ENCODE data around the gene LMBR1L. TPM values are rescaled to one million over a fixed set of nuclear protein-coding genes. Genes with fewer than 3 reads are reported as not detected.

The LMBR1L gene
- total RNA-seq, 2 experiments from 2014 or later = 43.5 to 50.9 TPM

DNA sequence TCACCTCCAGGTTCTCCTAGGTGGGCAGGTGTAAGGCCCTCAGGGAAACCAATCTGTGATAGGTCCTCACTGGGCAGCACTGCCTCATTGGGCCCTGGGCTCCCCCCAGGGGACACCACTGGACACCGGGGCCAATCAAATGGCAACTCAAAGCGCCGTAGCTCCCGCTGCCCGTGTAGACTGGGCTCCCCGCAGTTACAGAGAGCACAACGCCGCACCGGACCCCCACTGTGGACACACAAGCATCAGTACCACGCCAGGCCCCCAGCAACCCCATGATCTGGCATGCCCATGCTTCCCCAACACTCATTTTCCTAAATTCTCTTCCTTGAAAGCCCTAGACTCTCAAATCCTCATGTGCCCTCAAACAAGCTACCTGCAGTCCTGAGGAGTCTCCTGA, 56.1 kb downstream of the LMBR1L start:
- intact Hi-C loops (cut with micrococcal nuclease) = no loop called here
- no peak overlapping the region for H3K4me3 Mint-ChIP-seq
- TF ChIP-seq CTCF (IDR thresholded peaks at IDR 0.05) = no peak
- no peaks in the 10 kb centered on the region for H3K27me3 Mint-ChIP-seq
- H3K9me3 Mint-ChIP-seq = no peaks in the 10 kb centered on the region
- ChIA-PET CTCF (interaction anchor here (0.8 to 6.5 kb wide), 4 partner anchors 9 to 130 kb away, joined by 3 to 53 read pairs (median 10); no protein-coding TSS in a partner anchor), POLR2A (interaction anchor here (0.9 to 4.5 kb wide), 4 partner anchors 18 to 76 kb away, joined by 3 to 31 read pairs (median 6); partner anchors contain the start of gene TUBA1B)
- H3K36me3 Mint-ChIP-seq (ENCODE audit: low read depth) = peaks cover 60% of the 10 kb centered on the region
- DNase-seq (no peak), ATAC-seq (no peak)
- peaks cover 41% of the 10 kb centered on the region for H3K4me1 Mint-ChIP-seq (ENCODE audit: low read depth)
- H3K27ac Mint-ChIP-seq = peak overlapping the region; percentile 2

- Mint-ChIP-seq H3K4me1 (ENCODE audit: low read depth) (peaks cover 41% of the 10 kb centered on the region), H3K36me3 (ENCODE audit: low read depth) (peaks cover 57% of the 10 kb centered on the region), H3K9me3 (no peaks in the 10 kb centered on the region), H3K27ac (no peak overlapping the region), H3K4me3 (no peak overlapping the region), H3K27me3 (no peaks in the 10 kb centered on the region)
- DNase-seq = no peak
- TF ChIP-seq CTCF (IDR thresholded peaks at IDR 0.05) = no peak
- ATAC-seq = no peak
- ChIA-PET POLR2A (interaction anchor here (1.2 to 1.4 kb wide), 2 partner anchors 17 to 76 kb away, joined by 4 to 5 read pairs; no protein-coding TSS in a partner anchor), CTCF (interaction anchor here (6.5 kb wide), 1 partner anchor 9 kb away, joined by 53 read pairs; no protein-coding TSS in a partner anchor)
- intact Hi-C loops (cut with micrococcal nuclease) = no loop called here
These were observed 56.6 kb downstream of the LMBR1L start for GRCh38 chr12:49054096-49054495.

- no peak overlapping the region for H3K27ac Mint-ChIP-seq
- no peaks in the 10 kb centered on the region for H3K27me3 Mint-ChIP-seq
- intact Hi-C loops (cut with micrococcal nuclease) = no loop called here
- H3K4me1 Mint-ChIP-seq (ENCODE audit: low read depth) = peaks cover 33% of the 10 kb centered on the region
- DNase-seq (no peak), ATAC-seq (no peak)
- ChIA-PET POLR2A (interaction anchor here (1.2 kb wide), 1 partner anchor 15 kb away, joined by 4 read pairs; no protein-coding TSS in a partner anchor), CTCF (interaction anchor here (0.6 kb wide), 1 partner anchor 306 kb away, joined by 3 read pairs; no protein-coding TSS in a partner anchor)
- no peak overlapping the region for H3K4me3 Mint-ChIP-seq
- H3K36me3 Mint-ChIP-seq (ENCODE audit: low read depth) = peaks cover 67% of the 10 kb centered on the region
- TF ChIP-seq CTCF (IDR thresholded peaks at IDR 0.05) = peak; percentile 15
- no peaks in the 10 kb centered on the region for H3K9me3 Mint-ChIP-seq
These were observed 58.0 kb downstream of the LMBR1L start for GRCh38 chr12:49052451-49053208.

DNA sequence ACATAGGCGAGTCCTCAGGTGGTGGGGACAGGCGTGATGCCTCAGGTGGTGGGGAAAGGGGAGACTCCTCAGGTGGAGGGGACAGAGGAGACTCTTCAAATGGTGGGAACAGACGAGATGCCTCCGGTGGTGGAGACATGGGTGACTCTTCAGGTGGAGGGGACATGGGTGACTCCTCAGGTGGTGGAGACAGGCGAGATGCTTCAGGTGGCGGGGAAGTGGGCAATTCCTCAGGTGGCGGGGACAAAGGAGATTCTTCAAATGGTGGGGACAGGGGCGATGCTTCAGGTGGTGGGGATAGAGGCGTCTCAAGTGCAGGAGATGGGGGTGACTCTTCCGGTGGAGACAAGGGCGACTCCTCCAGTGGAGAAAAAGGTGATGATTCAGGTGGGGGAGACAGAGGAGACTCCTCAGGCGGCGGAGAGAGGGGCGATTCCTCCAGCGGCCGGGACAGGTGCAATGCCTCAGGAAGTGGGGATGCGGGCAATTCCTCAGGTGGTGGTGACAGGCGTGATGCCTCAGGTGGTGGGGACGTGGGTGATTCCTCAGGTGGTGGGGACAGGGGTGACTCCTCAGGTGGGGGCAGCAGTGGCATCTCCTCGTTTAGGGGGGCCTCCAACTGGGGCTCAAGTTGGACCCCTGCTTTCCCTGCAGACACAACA, 58.7 kb downstream of the LMBR1L start:
- intact Hi-C loops (cut with micrococcal nuclease) = no loop called here
- ATAC-seq = no peak

More for the DNA sequence above, 58.7 kb downstream of the LMBR1L start:
- no peak for DNase-seq
- peaks cover 26% of the 10 kb centered on the region for H3K4me1 Mint-ChIP-seq (ENCODE audit: low read depth)
- no peaks in the 10 kb centered on the region for H3K9me3 Mint-ChIP-seq
- H3K27me3 Mint-ChIP-seq = no peaks in the 10 kb centered on the region
- TF ChIP-seq CTCF (IDR thresholded peaks at IDR 0.05) = no peak
- H3K27ac Mint-ChIP-seq = no peak overlapping the region
- CTCF ChIA-PET = interaction anchor here (0.6 kb wide), 1 partner anchor 307 kb away, joined by 3 read pairs; no protein-coding TSS in a partner anchor
- H3K36me3 Mint-ChIP-seq (ENCODE audit: low read depth) = peaks cover 66% of the 10 kb centered on the region
- H3K4me3 Mint-ChIP-seq = no peak overlapping the region
- POLR2A ChIA-PET = no interaction called here
